Measurements from ENCODE around the gene PLTP. TPM values are rescaled to one million over a fixed set of nuclear protein-coding genes. Genes with fewer than 3 reads are reported as not detected.
"Not testable (repeated sequence)": the region's sequence is repeated elsewhere in the genome, so short reads cannot be mapped to it uniquely, and the experiment has no call there.

The PLTP gene
- total RNA-seq, 1 donor from 2014 or later = 19.2 TPM

GRCh38 chr20:45945678-45946148 lies 33.8 kb upstream of the PLTP start:
- FAIRE-seq (no peak), DNase-seq (ENCODE audit: low spot score in 2 of 2) (no peak)

- DNase-seq (ENCODE audit: low spot score in 2 of 2) = no peak
Observed at GRCh38 chr20:45944965-45945677, 33.2 kb upstream of the PLTP start.

GRCh38 chr20:45944151-45944964 lies 32.4 kb upstream of the PLTP start:
- FAIRE-seq = no peak
- no peak for DNase-seq (ENCODE audit: low spot score in 2 of 2)

More at GRCh38 chr20:45944965-45945677, 33.2 kb upstream of the PLTP start:
- FAIRE-seq = no peak

GRCh38 chr20:45943613-45944012 lies 31.7 kb upstream of the PLTP start:
- no peak for DNase-seq (ENCODE audit: low spot score in 2 of 2)
- no peak for FAIRE-seq

GRCh38 chr20:45940469-45940868 lies 28.5 kb upstream of the PLTP start:
- FAIRE-seq = no peak
- DNase-seq (ENCODE audit: low spot score in 2 of 2) = no peak

GRCh38 chr20:45940053-45940452 lies 28.1 kb upstream of the PLTP start:
- FAIRE-seq (no peak), DNase-seq (ENCODE audit: low spot score in 2 of 2) (no peak)

- DNase-seq (ENCODE audit: low spot score in 2 of 2) = no peak
Observed at GRCh38 chr20:45938727-45939438, 26.9 kb upstream of the PLTP start.

GRCh38 chr20:45937765-45938164 lies 25.8 kb upstream of the PLTP start:
- DNase-seq (ENCODE audit: low spot score in 2 of 2) (no peak), FAIRE-seq (no peak)

More at GRCh38 chr20:45938727-45939438, 26.9 kb upstream of the PLTP start:
- FAIRE-seq = no peak

- FAIRE-seq = no peak
Observed at GRCh38 chr20:45935416-45936046, 23.6 kb upstream of the PLTP start.

GRCh38 chr20:45934586-45935415 lies 22.8 kb upstream of the PLTP start, which contains the start of gene PCIF1:
TSS of gene PCIF1 (plus strand) at chr20:45934683. CDS start at chr20:45939000, 4,317 bp downstream.
- DNase-seq (ENCODE audit: low spot score in 2 of 2) = peak; percentile 98 to 99
- FAIRE-seq = no peak

More at GRCh38 chr20:45935416-45936046, 23.6 kb upstream of the PLTP start:
- no peak for DNase-seq (ENCODE audit: low spot score in 2 of 2)

GRCh38 chr20:45934046-45934585 lies 22.2 kb upstream of the PLTP start:
- no peak for FAIRE-seq
- peak in 1 of 2 donors; percentile 57 for DNase-seq (ENCODE audit: low spot score in 2 of 2)

GRCh38 chr20:45933266-45934045 lies 21.5 kb upstream of the PLTP start:
- peak; percentile 57 to 71 for DNase-seq (ENCODE audit: low spot score in 2 of 2)
- no peak for FAIRE-seq

- FAIRE-seq; DNase-seq (ENCODE audit: low spot score in 2 of 2): not testable (repeated sequence)
Observed at GRCh38 chr20:45931680-45932079, 19.7 kb upstream of the PLTP start.

- FAIRE-seq (no peak), DNase-seq (ENCODE audit: low spot score in 2 of 2) (no peak)
Observed at GRCh38 chr20:45927071-45927878, 15.3 kb upstream of the PLTP start.

- DNase-seq (ENCODE audit: low spot score in 2 of 2) (no peak), FAIRE-seq (no peak)
Observed at GRCh38 chr20:45926731-45927070, 14.7 kb upstream of the PLTP start.

GRCh38 chr20:45925821-45926506 lies 14.0 kb upstream of the PLTP start:
- FAIRE-seq = no peak
- no peak for DNase-seq (ENCODE audit: low spot score in 2 of 2)
